ENCODE data around the gene RFESD. TPM values are rescaled to one million over a fixed set of nuclear protein-coding genes. Genes with fewer than 3 reads are reported as not detected.

RFESD gene
- polyA plus RNA-seq, 1 of the 3 experiments (the other 2 are of a cell fraction): 1.8 TPM

GRCh38 chr5:95669540-95669939 lies 23.0 kb downstream of the RFESD start (continued):
- TF ChIP-seq RAD21 (IDR thresholded peaks at IDR 0.05; ENCODE audit: low read length): no peak
- TF ChIP-seq NRF1 (IDR thresholded peaks at IDR 0.05; ENCODE audit: low read depth, low read length): no peak
- no peak for TF ChIP-seq IRF3 (IDR thresholded peaks at IDR 0.05; ENCODE audit: low read depth, low read length)
- peak; percentile 70 for TF ChIP-seq PBX3 (IDR thresholded peaks at IDR 0.05)
- TF ChIP-seq ELF1 (IDR thresholded peaks at IDR 0.05): no peak; the same call in 1 of the 2 replicates
- no peak for TF ChIP-seq SIN3A (IDR thresholded peaks at IDR 0.05; ENCODE audit: borderline replicate concordance, low read depth, low read length)
- no peak for TF ChIP-seq EZH2phosphoT487 (IDR thresholded peaks at IDR 0.05; ENCODE audit: borderline replicate concordance, low read depth)

GRCh38 chr5:95669985-95670384 lies 23.4 kb downstream of the RFESD start:
- H4K20me1 ChIP-seq (ENCODE audit: insufficient read depth): no peaks in the 10 kb centered on the region
- peak overlapping the region; percentile 71 to 76; a peak in 3 of 4 replicates for H3K27ac ChIP-seq (ENCODE audit: low read depth in 2 of 2, low read length in 1 of 2)
- H3K9ac ChIP-seq: no peak overlapping the region
- H3K4me3 ChIP-seq (ENCODE audit: low read depth in 2 of 2, low read length in 1 of 2): no peak overlapping the region
- 93% methylated on average over 5 of the region's 5 CpGs for WGBS (ENCODE audit: low lambda C conversion rate)
- no peaks in the 10 kb centered on the region for H3K36me3 ChIP-seq (replicated peaks in 1 of 2; ENCODE audit: control insufficient read depth in 1 of 2, insufficient read depth in 2 of 2, low read length in 1 of 2)
- H3K9me2 ChIP-seq: no peaks in the 10 kb centered on the region; the same call in 1 of the 2 replicates
- H3K9me3 ChIP-seq: no peaks in the 10 kb centered on the region
- no peak overlapping the region for H2AFZ ChIP-seq (ENCODE audit: low read depth)
- no peak for TF ChIP-seq EZH2phosphoT487 (IDR thresholded peaks at IDR 0.05; ENCODE audit: borderline replicate concordance, low read depth)
- no peak for TF ChIP-seq TEAD4 (IDR thresholded peaks at IDR 0.05; ENCODE audit: borderline replicate concordance, insufficient read depth)
- TF ChIP-seq POLR2AphosphoS5 (IDR thresholded peaks at IDR 0.05; ENCODE audit: low read depth, low read length): no peak
- TF ChIP-seq FOSL2 (IDR thresholded peaks at IDR 0.05; ENCODE audit: borderline replicate concordance, low read depth): no peak
- TF ChIP-seq JUND (IDR thresholded peaks at IDR 0.05): no peak
- TF ChIP-seq GATA2 (CRISPR knock-in tag; IDR thresholded peaks at IDR 0.05): no peak
- TF ChIP-seq USF2 (IDR thresholded peaks at IDR 0.05; ENCODE audit: borderline replicate concordance, low read depth, low read length): no peak
- TF ChIP-seq YY1 (IDR thresholded peaks at IDR 0.05; ENCODE audit: low read depth): no peak
- no peak for TF ChIP-seq TCF12 (IDR thresholded peaks at IDR 0.05)
- no peak for TF ChIP-seq IRF3 (IDR thresholded peaks at IDR 0.05; ENCODE audit: low read depth, low read length)
- TF ChIP-seq ZBTB33 (IDR thresholded peaks at IDR 0.05; ENCODE audit: borderline replicate concordance, low read depth): no peak
- TF ChIP-seq GABPA (IDR thresholded peaks at IDR 0.05; ENCODE audit: low read depth): no peak
- TF ChIP-seq PBX3 (IDR thresholded peaks at IDR 0.05): no peak
- H3K27me3 ChIP-seq (ENCODE audit: insufficient read depth): no peaks in the 10 kb centered on the region
- H3K79me2 ChIP-seq (ENCODE audit: insufficient read depth): no peaks in the 10 kb centered on the region
- H3K4me2 ChIP-seq: peak overlapping the region; percentile 64
- peaks cover 25% of the 10 kb centered on the region for H3F3A ChIP-seq (replicated peaks; ENCODE audit: insufficient read depth)
- H3K4me1 ChIP-seq (ENCODE audit: control insufficient read depth in 1 of 2, insufficient read depth in 2 of 2, low read depth in 1 of 2, low read length in 1 of 2): peaks cover 7 to 24% of the 10 kb centered on the region in 2 experiments
- ChIA-PET POLR2A (interaction anchor here (0.9 to 1.6 kb wide), 3 partner anchors 23 to 61 kb away, joined by 3 to 4 read pairs (median 3); partner anchors contain the start of gene RFESD), CTCF (interaction anchor here (0.6 to 1.2 kb wide), 5 partner anchors 18 to 147 kb away, joined by 3 read pairs; partner anchors contain the start of gene RFESD)
- no peak for DNase-seq
